Measurements from ENCODE around the gene C3orf18.

GRCh38 chr3:50536471-50537180 is 30.9 kb downstream of the C3orf18 start:
- TF ChIP-seq CTCF (IDR thresholded peaks at IDR 0.05; ENCODE audit: low read depth, low read length) (no peak), POLR2A (IDR thresholded peaks at IDR 0.05; ENCODE audit: extremely low read depth, insufficient read length) (no peak), MAX (IDR thresholded peaks at IDR 0.05; ENCODE audit: low read depth, low read length) (no peak), MYC (IDR thresholded peaks at IDR 0.05; ENCODE audit: low read depth, low read length) (no peak)

Measured in NB4 (cell line).